H9 (cell line): Measurements from ENCODE around the gene ZNF467. TPM values are rescaled to one million over a fixed set of nuclear protein-coding genes. Genes with fewer than 3 reads are reported as not detected.

ENCODE experiments used
- DNase-seq: peaks from one replicate; pipeline ENCODE4 v3.0.0-alpha.2; 2017
- H2AFZ ChIP-seq: one replicate; pipeline ENCODE4 v1.6.1; 2013; ENCODE audit warnings: mild to moderate bottlenecking, low read length, control low read depth, moderate library complexity
- H2AK5ac ChIP-seq: 2 replicates; pipeline ENCODE4 v1.6.1; 2013; ENCODE audit warnings: low read length, control low read depth, mixed read lengths; ENCODE audit not compliant: insufficient read length
- H2BK120ac ChIP-seq: one replicate; pipeline ENCODE4 v1.6.1; 2013; ENCODE audit warnings: low read depth, mild to moderate bottlenecking, low read length, control low read depth, inconsistent platforms; ENCODE audit not compliant: poor library complexity, severe bottlenecking
- H2BK12ac ChIP-seq: 2 replicates; pipeline ENCODE4 v1.6.1; 2013; ENCODE audit warnings: low read length, control low read depth, mixed read lengths, low read depth; ENCODE audit not compliant: insufficient read length
- H2BK15ac ChIP-seq: 2 replicates; pipeline ENCODE4 v1.6.1; 2013; ENCODE audit warnings: low read depth, low read length, control low read depth
- H2BK20ac ChIP-seq: one replicate; pipeline ENCODE4 v1.6.1; 2013; ENCODE audit warnings: low read depth, mild to moderate bottlenecking, low read length, control low read depth, inconsistent platforms; ENCODE audit not compliant: poor library complexity, severe bottlenecking
- H2BK5ac ChIP-seq: 2 replicates; pipeline ENCODE4 v1.6.1; 2013; ENCODE audit warnings: low read length, control low read depth, mixed read lengths; ENCODE audit not compliant: insufficient read length
- H3K14ac ChIP-seq: 2 replicates; pipeline ENCODE4 v1.6.1; 2013; ENCODE audit warnings: low read length, control low read depth; ENCODE audit not compliant: insufficient read depth
- H3K18ac ChIP-seq: 2 replicates; pipeline ENCODE4 v1.6.1; 2013; ENCODE audit warnings: low read depth, mild to moderate bottlenecking, mixed read lengths, low read length, control low read depth; ENCODE audit not compliant: insufficient read length
- H3K23ac ChIP-seq: 2 replicates; pipeline ENCODE4 v1.6.1; 2013; ENCODE audit warnings: low read length, control low read depth, mixed read lengths, low read depth; ENCODE audit not compliant: insufficient read length
- H3K23me2 ChIP-seq: 2 replicates; pipeline ENCODE4 v1.6.1; 2013; ENCODE audit warnings: low read depth, mild to moderate bottlenecking, mixed read lengths, low read length, control low read depth; ENCODE audit not compliant: insufficient read length, poor library complexity, severe bottlenecking
- H3K27ac ChIP-seq: 2 replicates; pipeline ENCODE4 v1.5.1; 2013; ENCODE audit warnings: low read length, control low read depth, mixed read lengths, low read depth; ENCODE audit not compliant: insufficient read length
- H3K27me3 ChIP-seq: 2 replicates; pipeline ENCODE4 v1.6.1; 2013; ENCODE audit warnings: low read length, control low read depth, inconsistent platforms; ENCODE audit not compliant: insufficient read depth
- H3K4ac ChIP-seq: 2 replicates; pipeline ENCODE4 v1.6.1; 2013; ENCODE audit warnings: low read depth, mild to moderate bottlenecking, control low read depth, inconsistent platforms, low read length, moderate library complexity
- H3K4me1 ChIP-seq: 2 replicates; pipeline ENCODE4 v1.6.1; 2013; ENCODE audit warnings: low read length, control low read depth, inconsistent platforms; ENCODE audit not compliant: insufficient read depth
- H3K4me2 ChIP-seq: 2 replicates; pipeline ENCODE4 v1.6.1; 2013; ENCODE audit warnings: low read length, control low read depth, mixed read lengths; ENCODE audit not compliant: insufficient read length, insufficient read depth
- H3K56ac ChIP-seq: 2 replicates; pipeline ENCODE4 v1.6.1; 2013; ENCODE audit warnings: low read depth, mild to moderate bottlenecking, mixed read lengths, low read length, control low read depth; ENCODE audit not compliant: insufficient read length
- H3K79me1 ChIP-seq: 2 replicates; pipeline ENCODE4 v1.6.1; 2013; ENCODE audit warnings: low read depth, mild to moderate bottlenecking, moderate library complexity, low read length, control low read depth, inconsistent platforms; ENCODE audit not compliant: insufficient read depth, poor library complexity, severe bottlenecking
- H3K79me2 ChIP-seq: 2 replicates; pipeline ENCODE4 v1.6.1; 2013; ENCODE audit warnings: low read length, control low read depth, inconsistent platforms; ENCODE audit not compliant: insufficient read depth
- H3K9ac ChIP-seq: 2 replicates; pipeline ENCODE4 v1.6.1; 2013; ENCODE audit warnings: low read length, control low read depth, mixed read lengths; ENCODE audit not compliant: insufficient read length; ENCODE audit errors: extremely low read depth
- H3K9me3 ChIP-seq: one replicate; pipeline ENCODE4 v1.6.1; 2013; ENCODE audit warnings: low read depth, low read length, inconsistent platforms; ENCODE audit not compliant: control insufficient read depth
- H3T11ph ChIP-seq: one replicate; pipeline ENCODE4 v1.6.1; 2013; ENCODE audit warnings: mild to moderate bottlenecking, low read length, control low read depth, inconsistent platforms
- H4K20me1 ChIP-seq: one replicate; pipeline ENCODE4 v1.6.1; 2013; ENCODE audit not compliant: control insufficient read depth, insufficient read length, insufficient read depth
- H4K5ac ChIP-seq: 2 replicates; pipeline ENCODE4 v1.6.1; 2013; ENCODE audit warnings: low read depth, mild to moderate bottlenecking, mixed read lengths, low read length, control low read depth; ENCODE audit not compliant: insufficient read length
- H4K8ac ChIP-seq: replicated peaks from 2 replicates; pipeline ENCODE4 v1.6.1; 2013; ENCODE audit warnings: low read length, control low read depth, mixed read lengths, low read depth; ENCODE audit not compliant: insufficient read length
- H4K91ac ChIP-seq: 2 replicates; pipeline ENCODE4 v1.6.1; 2013; ENCODE audit warnings: low read depth, mild to moderate bottlenecking, moderate library complexity, mixed read lengths, low read length, control low read depth; ENCODE audit not compliant: insufficient read length
- H3K27ac Mint-ChIP-seq, 3 experiments: 2 replicates in 2 of 3; 3 replicates in 1 of 3; pipeline ENCODE4 v1.8.0; 2020 to 2021; ENCODE audit warnings: mixed read lengths in 3 of 3, mild to moderate bottlenecking in 1 of 3, moderate library complexity in 1 of 3
- H3K27me3 Mint-ChIP-seq: 2 replicates; pipeline ENCODE4 v1.8.0; 2021; ENCODE audit warnings: low read depth, mild to moderate bottlenecking, moderate library complexity, mixed read lengths
- H3K36me3 Mint-ChIP-seq, 3 experiments: 2 replicates in 2 of 3; 3 replicates in 1 of 3; pipeline ENCODE4 v1.8.0; 2020 to 2021; ENCODE audit warnings: low read depth in 3 of 3, mixed read lengths in 3 of 3; ENCODE audit not compliant: insufficient read depth in 1 of 3
- H3K4me1 Mint-ChIP-seq, 2 experiments: 2 replicates each; pipeline ENCODE4 v1.8.0; 2020; ENCODE audit warnings: mixed read lengths in 2 of 2
- H3K4me3 Mint-ChIP-seq, 2 experiments: 2 replicates in 1 of 2; 3 replicates in 1 of 2; pipeline ENCODE4 v1.8.0; 2020 to 2021; ENCODE audit warnings: mild to moderate bottlenecking in 2 of 2, mixed read lengths in 2 of 2, moderate library complexity in 1 of 2
- H3K9me3 Mint-ChIP-seq, 2 experiments: 2 replicates in 1 of 2; 3 replicates in 1 of 2; pipeline ENCODE4 v1.8.0; 2020; ENCODE audit warnings: mild to moderate bottlenecking in 2 of 2, mixed read lengths in 2 of 2, moderate library complexity in 1 of 2
- WGBS: extraction: QIAGEN DNeasy Blood & Tissue Kit; methylation state at CpG from one replicate; pipeline ENCODE4 v1.1.7; 2013; ENCODE audit warnings: missing lambda C conversion rate, low lambda C conversion rate, mixed read lengths; ENCODE audit not compliant: insufficient read length; ENCODE audit errors: extremely low coverage; 5-methylcytosine and 5-hydroxymethylcytosine counted together
- total RNA-seq: library from RNA; stranded (reverse); gene quantifications from 2 replicates; pipeline ENCODE4 v1.2.1, GENCODE V29; 2021
- TF ChIP-seq, protein P1 (sequence below): fragments of 200-600 bp; sonication (generic); conservative IDR thresholded peaks from 3 replicates; pipeline ENCODE4 v1.8.0; 2021; ENCODE audit warnings: antibody characterized with exemption, mild to moderate bottlenecking

ZNF467 gene
- total RNA-seq, 1 experiment from 2014 or later, result 0.31 TPM

- Histone ChIP-seq H3K4me1 (no peaks in the 10 kb centered on the region), H3K18ac (no peak overlapping the region), H3K9me3 (no peaks in the 10 kb centered on the region), H2BK120ac (no peak overlapping the region), H3K23ac (no peak overlapping the region), H4K20me1 (no peaks in the 10 kb centered on the region), H2BK15ac (no peak overlapping the region), H2BK20ac (no peak overlapping the region), H2AK5ac (no peak overlapping the region), H3K79me2 (no peaks in the 10 kb centered on the region), H3K14ac (no peak overlapping the region), H2AFZ (no peak overlapping the region), H3K4me2 (no peak overlapping the region), H3K4ac (no peak overlapping the region), H3K79me1 (no peaks in the 10 kb centered on the region), H3K27me3 (no peaks in the 10 kb centered on the region), H4K8ac (no peak overlapping the region), H2BK5ac (no peak overlapping the region), H4K91ac (no peak overlapping the region), H3K56ac (no peak overlapping the region), H2BK12ac (no peak overlapping the region), H4K5ac (no peak overlapping the region), H3K9ac (no peak overlapping the region), H3T11ph (no peak overlapping the region), H3K23me2 (peaks cover 2% of the 10 kb centered on the region), H3K27ac (no peak overlapping the region)
- TF ChIP-seq, protein P1, sequence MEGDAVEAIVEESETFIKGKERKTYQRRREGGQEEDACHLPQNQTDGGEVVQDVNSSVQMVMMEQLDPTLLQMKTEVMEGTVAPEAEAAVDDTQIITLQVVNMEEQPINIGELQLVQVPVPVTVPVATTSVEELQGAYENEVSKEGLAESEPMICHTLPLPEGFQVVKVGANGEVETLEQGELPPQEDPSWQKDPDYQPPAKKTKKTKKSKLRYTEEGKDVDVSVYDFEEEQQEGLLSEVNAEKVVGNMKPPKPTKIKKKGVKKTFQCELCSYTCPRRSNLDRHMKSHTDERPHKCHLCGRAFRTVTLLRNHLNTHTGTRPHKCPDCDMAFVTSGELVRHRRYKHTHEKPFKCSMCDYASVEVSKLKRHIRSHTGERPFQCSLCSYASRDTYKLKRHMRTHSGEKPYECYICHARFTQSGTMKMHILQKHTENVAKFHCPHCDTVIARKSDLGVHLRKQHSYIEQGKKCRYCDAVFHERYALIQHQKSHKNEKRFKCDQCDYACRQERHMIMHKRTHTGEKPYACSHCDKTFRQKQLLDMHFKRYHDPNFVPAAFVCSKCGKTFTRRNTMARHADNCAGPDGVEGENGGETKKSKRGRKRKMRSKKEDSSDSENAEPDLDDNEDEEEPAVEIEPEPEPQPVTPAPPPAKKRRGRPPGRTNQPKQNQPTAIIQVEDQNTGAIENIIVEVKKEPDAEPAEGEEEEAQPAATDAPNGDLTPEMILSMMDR, result no peak
- Mint-ChIP-seq H3K4me1 (peaks cover 11 to 17% of the 10 kb centered on the region in 2 experiments), H3K27ac (no peak overlapping the region), H3K36me3 (no peaks in the 10 kb centered on the region), H3K9me3 (no peaks in the 10 kb centered on the region; a peak in 2 of 5 replicates), H3K4me3 (no peak overlapping the region), H3K27me3 (peaks cover 37% of the 10 kb centered on the region)
- WGBS, result no CpG with 5 or more reads among the region's 4 CpGs
- DNase-seq, result no peak
Measured at GRCh38 chr7:149743476-149744255, 29.7 kb downstream of the ZNF467 start.
